Measurements from ENCODE around the gene PCDHB7. TPM values are rescaled to one million over a fixed set of nuclear protein-coding genes. Genes with fewer than 3 reads are reported as not detected.
"Not testable (repeated sequence)": the region's sequence is repeated elsewhere in the genome, so short reads cannot be mapped to it uniquely, and the experiment has no call there.

Gene PCDHB7
- total RNA-seq, 1 donor from 2014 or later = 0.68 TPM

- no peak for DNase-seq
Observed at GRCh38 chr5:141180313-141180712, 7.9 kb downstream of the PCDHB7 start.

DNA sequence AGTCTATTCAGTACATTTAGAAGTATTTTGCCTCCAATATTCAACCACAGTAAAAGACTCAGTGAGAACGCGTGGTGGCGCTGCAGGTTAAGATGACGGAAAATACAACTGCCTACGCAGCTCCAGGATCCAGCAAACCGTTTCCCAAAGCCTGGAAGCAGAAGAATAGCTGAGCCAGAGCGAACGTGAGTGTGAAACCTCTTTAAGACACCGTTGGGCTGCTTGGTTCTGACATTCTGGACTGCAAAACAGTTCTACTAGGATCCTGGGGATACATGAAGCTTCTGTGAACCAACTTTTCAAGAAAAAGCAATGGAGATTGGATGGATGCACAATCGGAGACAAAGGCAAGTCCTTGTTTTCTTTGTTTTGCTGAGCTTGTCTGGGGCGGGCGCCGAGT, 9.8 kb downstream of the PCDHB7 start, which contains the start of gene PCDHB16:
TSS of gene PCDHB16 (plus strand) at position 140 of the 400 bp plus-strand sequence. CDS start at position 313, 173 bp downstream.
- DNase-seq = peak; percentile 54

DNA sequence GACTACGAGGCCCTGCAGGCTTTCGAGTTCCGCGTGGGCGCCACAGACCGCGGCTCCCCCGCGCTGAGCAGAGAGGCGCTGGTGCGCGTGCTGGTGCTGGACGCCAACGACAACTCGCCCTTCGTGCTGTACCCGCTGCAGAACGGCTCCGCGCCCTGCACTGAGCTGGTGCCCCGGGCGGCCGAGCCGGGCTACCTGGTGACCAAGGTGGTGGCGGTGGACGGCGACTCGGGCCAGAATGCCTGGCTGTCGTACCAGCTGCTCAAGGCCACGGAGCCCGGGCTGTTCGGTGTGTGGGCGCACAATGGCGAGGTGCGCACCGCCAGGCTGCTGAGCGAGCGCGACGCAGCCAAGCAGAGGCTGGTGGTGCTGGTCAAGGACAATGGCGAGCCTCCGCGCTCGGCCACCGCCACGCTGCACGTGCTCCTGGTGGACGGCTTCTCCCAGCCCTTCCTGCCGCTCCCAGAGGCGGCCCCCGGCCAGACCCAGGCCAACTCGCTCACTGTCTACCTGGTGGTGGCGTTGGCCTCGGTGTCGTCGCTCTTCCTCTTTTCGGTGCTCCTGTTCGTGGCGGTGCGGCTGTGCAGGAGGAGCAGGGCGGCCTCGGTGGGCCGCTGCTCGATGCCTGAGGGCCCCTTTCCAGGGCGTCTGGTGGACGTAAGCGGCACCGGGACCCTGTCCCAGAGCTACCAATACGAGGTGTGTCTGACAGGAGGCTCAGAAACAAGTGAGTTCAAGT, 11.8 kb downstream of the PCDHB7 start:
- not testable (repeated sequence) for DNase-seq

DNA sequence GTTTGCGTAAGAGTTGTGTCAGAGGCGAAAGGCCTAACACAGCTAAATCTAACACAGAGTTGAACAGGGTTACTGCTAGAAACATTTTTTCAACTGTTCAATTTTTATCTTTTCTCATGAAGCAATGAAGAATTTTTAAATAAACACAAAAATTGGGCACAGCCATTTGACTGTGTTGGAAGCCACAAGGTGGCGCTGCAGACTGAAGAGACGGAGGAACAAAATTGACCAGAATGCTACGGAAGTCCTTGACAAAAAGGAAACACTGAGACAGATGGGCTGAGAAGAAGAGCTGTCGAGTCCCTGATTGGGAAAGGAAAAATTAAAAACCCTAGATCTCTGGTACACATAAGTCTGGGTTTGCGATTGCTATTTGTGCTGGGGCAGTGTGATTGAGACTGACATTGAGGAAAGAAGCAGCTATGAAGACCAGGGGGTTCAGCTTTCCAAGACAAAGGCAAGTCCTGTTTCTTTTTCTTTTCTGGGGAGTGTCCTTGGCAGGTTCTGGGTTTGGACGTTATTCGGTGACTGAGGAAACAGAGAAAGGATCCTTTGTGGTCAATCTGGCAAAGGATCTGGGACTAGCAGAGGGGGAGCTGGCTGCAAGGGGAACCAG, 14.6 kb downstream of the PCDHB7 start, which contains the start of gene PCDHB9:
TSS of gene PCDHB9 (plus strand) at position 265 of the 616 bp plus-strand sequence. CDS start at position 423, 158 bp downstream.
- DNase-seq = peak; percentile 48

DNA sequence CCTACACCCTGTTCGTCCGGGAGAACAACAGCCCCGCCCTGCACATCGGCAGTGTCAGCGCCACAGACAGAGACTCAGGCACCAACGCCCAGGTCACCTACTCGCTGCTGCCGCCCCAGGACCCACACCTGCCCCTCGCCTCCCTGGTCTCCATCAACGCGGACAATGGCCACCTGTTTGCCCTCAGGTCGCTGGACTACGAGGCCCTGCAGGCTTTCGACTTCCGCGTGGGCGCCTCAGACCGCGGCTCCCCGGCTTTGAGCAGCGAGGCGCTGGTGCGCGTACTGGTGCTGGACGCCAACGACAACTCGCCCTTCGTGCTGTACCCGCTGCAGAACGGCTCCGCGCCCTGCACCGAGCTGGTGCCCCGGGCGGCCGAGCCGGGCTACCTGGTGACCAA, 16.2 kb downstream of the PCDHB7 start:
- DNase-seq = not testable (repeated sequence)

DNA sequence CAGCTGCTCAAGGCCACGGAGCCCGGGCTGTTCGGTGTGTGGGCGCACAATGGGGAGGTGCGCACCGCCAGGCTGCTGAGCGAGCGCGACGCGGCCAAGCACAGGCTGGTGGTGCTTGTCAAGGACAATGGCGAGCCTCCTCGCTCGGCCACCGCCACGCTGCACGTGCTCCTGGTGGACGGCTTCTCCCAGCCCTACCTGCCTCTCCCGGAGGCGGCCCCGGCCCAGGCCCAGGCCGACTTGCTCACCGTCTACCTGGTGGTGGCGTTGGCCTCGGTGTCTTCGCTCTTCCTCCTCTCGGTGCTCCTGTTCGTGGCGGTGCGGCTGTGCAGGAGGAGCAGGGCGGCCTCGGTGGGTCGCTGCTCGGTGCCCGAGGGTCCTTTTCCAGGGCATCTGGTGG, 16.7 kb downstream of the PCDHB7 start:
- not testable (repeated sequence) for DNase-seq

GRCh38 chr5:141192110-141192725, 19.8 kb downstream of the PCDHB7 start, which contains the start of gene PCDHB10:
PCDHB10 (plus strand) TSS chr5:141192353; CDS start chr5:141192553, 200 bp downstream.
- DNase-seq = peak; percentile 62

GRCh38 chr5:141194332-141194731, 21.9 kb downstream of the PCDHB7 start:
- not testable (repeated sequence) for DNase-seq

GRCh38 chr5:141196363-141196762, 23.9 kb downstream of the PCDHB7 start:
- DNase-seq = no peak

GRCh38 chr5:141199359-141200235, 27.2 kb downstream of the PCDHB7 start, which contains the start of gene PCDHB11:
PCDHB11 (plus strand) TSS chr5:141199627; CDS start chr5:141199775, 148 bp downstream.
- DNase-seq = peak; percentile 18

DNA sequence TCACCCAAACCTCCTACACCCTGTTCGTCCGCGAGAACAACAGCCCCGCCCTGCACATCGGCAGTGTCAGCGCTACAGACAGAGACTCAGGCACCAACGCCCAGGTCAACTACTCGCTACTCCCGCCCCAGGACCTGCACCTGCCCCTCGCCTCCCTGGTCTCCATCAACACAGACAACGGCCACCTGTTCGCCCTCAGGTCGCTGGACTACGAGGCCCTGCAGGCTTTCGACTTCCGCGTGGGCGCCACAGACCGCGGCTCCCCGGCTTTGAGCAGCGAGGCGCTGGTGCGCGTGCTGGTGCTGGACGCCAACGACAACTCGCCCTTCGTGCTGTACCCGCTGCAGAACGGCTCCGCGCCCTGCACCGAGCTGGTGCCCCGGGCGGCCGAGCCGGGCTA, 28.7 kb downstream of the PCDHB7 start:
- not testable (repeated sequence) for DNase-seq

DNA sequence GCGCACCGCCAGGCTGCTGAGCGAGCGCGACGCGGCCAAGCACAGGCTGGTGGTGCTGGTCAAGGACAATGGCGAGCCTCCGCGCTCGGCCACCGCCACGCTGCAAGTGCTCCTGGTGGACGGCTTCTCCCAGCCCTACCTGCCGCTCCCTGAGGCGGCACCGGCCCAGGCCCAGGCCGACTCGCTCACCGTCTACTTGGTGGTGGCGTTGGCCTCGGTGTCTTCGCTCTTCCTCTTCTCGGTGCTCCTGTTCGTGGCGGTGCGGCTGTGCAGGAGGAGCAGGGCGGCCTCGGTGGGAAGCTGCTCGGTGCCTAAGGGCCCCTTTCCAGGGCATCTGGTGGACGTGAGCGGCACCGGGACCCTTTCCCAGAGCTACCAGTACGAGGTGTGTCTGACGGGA, 29.2 kb downstream of the PCDHB7 start:
- not testable (repeated sequence) for DNase-seq

DNA sequence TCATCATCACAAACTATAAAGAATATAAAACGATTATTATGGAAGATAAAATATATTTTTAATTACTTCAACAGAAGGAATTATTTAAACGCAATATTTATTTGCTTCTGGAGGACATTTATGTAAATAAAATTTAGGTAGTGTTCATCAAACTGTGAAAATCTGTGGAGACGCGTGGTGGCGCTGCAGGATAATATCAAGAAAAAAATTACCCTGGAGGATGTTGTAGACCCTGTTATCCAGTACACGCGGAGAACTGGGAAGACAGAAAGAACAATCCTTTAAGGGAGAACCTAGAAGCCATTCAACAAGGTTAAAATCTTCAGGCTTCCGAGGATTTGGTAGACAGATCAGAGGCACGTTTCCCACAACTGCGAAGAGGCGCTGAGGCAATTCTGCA, 36.0 kb downstream of the PCDHB7 start, which contains the start of gene PCDHB12:
TSS of gene PCDHB12 (plus strand) at position 242 of the 400 bp plus-strand sequence. CDS start 189 bp downstream, outside the sequence.
- DNase-seq = peak; percentile 42

GRCh38 chr5:141210281-141210680, 37.8 kb downstream of the PCDHB7 start:
- DNase-seq = not testable (repeated sequence)

DNA sequence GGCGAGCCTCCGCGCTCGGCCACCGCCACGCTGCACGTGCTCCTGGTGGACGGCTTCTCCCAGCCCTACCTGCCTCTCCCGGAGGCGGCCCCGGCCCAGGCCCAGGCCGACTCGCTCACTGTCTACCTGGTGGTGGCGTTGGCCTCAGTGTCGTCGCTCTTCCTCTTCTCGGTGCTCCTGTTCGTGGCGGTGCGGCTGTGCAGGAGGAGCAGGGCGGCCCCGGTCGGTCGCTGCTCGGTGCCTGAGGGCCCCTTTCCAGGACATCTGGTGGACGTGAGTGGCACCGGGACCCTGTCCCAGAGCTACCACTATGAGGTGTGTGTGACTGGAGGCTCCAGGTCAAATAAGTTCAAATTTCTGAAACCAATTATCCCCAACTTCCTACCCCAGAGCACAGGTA, 38.4 kb downstream of the PCDHB7 start:
- not testable (repeated sequence) for DNase-seq

DNA sequence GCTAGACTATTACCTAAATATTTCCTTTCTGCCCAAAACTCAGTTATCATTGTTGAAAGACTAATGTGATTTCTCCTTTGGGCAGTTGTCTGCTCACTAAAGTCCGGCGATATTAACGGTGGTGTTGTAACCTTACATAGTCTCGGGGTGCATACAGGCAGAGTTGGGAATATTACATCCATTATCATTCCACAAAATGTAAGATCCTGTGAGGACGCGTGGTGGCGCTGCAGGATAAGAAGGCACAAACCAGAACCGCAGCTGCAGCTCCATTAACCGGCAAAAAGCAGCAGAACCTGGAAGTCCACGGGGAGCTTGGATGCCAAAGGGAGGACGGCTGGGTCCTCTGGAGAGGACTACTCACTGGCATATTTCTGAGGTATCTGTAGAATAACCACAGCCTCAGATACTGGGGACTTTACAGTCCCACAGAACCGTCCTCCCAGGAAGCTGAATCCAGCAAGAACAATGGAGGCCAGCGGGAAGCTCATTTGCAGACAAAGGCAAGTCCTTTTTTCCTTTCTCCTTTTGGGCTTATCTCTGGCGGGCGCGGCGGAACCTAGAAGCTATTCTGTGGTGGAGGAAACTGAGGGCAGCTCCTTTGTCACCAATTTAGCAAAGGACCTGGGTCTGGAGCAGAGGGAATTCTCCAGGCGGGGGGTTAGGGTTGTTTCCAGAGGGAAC, 41.4 kb downstream of the PCDHB7 start, which contains the start of gene PCDHB13:
TSS of gene PCDHB13 (plus strand) at position 264 of the 684 bp plus-strand sequence. CDS start at position 469, 205 bp downstream.
- peak; percentile 75 for DNase-seq

DNA sequence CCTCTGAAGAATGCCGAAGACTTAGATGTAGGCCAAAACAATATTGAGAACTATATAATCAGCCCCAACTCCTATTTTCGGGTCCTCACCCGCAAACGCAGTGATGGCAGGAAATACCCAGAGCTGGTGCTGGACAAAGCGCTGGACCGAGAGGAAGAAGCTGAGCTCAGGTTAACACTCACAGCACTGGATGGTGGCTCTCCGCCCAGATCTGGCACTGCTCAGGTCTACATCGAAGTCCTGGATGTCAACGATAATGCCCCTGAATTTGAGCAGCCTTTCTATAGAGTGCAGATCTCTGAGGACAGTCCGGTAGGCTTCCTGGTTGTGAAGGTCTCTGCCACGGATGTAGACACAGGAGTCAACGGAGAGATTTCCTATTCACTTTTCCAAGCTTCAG, 42.1 kb downstream of the PCDHB7 start:
- DNase-seq = not testable (repeated sequence)

- not testable (repeated sequence) for DNase-seq
Observed at GRCh38 chr5:141215504-141215903, 43.1 kb downstream of the PCDHB7 start.

- DNase-seq = not testable (repeated sequence)
Observed at GRCh38 chr5:141216035-141216434, 43.6 kb downstream of the PCDHB7 start.

GRCh38 chr5:141223112-141223783, 50.8 kb downstream of the PCDHB7 start, which contains the start of gene PCDHB14:
PCDHB14 (plus strand) TSS chr5:141223343; CDS start chr5:141223506, 163 bp downstream.
- peak; percentile 60 for DNase-seq
